ENCODE data around the gene NTN1.

The NTN1 gene

DNA sequence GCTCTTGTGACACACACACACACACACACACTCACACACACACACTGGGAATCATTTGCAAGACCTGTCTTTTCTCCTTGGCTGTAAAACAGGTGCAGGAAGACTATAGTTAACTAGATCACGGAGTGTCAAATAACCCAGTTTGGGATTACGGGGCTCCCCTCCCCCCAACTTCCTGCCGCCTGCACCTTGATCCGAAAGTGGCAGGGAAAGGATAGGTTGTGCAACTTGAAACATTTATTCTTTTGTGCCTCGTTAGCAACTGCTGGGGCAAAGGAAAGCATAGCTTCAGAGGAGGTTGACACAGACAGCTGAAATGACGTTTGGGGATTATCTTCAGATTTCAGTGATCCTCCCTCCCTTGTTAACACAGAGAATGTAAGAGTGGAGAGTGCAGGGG, 149.5 kb downstream of the NTN1 start:
- no peak for DNase-seq
- POLR2A ChIA-PET: no interaction called here
- Histone ChIP-seq H3K9me3 (ENCODE audit: control extremely low read depth in 1 of 5, control insufficient read depth in 4 of 5, insufficient read depth in 2 of 5, low read depth in 1 of 5, low read length in 4 of 5) (peaks cover 0 to 12% (median 2%) of the 10 kb centered on the region in 5 experiments), H3K27me3 (replicated peaks in 2 of 5; ENCODE audit: control insufficient read depth in 4 of 5, insufficient read depth in 5 of 5, low read length in 4 of 5) (peaks cover 0 to 1% (median 0%) of the 10 kb centered on the region in 5 experiments), H3K4me3 (ENCODE audit: control insufficient read depth in 1 of 7, extremely low read depth in 1 of 7, insufficient read depth in 4 of 7, low read depth in 2 of 7, low read length in 6 of 7) (no peak overlapping the region), H3K36me3 (ENCODE audit: control insufficient read depth in 4 of 4, insufficient read depth in 4 of 4, low read length in 3 of 4) (no peaks in the 10 kb centered on the region), H3K4me1 (ENCODE audit: control extremely low read depth in 1 of 4, control insufficient read depth in 4 of 4, insufficient read depth in 4 of 4, low read length in 3 of 4) (no peaks in the 10 kb centered on the region), H3K27ac (ENCODE audit: insufficient read depth in 1 of 2, low read depth in 1 of 2, low read length in 2 of 2, poor library complexity in 1 of 2, severe bottlenecking in 2 of 2) (no peak overlapping the region)
- WGBS (ENCODE audit: insufficient coverage): 92% methylated on average over 6 of the region's 6 CpGs
- CTCF ChIA-PET: no interaction called here

DNA sequence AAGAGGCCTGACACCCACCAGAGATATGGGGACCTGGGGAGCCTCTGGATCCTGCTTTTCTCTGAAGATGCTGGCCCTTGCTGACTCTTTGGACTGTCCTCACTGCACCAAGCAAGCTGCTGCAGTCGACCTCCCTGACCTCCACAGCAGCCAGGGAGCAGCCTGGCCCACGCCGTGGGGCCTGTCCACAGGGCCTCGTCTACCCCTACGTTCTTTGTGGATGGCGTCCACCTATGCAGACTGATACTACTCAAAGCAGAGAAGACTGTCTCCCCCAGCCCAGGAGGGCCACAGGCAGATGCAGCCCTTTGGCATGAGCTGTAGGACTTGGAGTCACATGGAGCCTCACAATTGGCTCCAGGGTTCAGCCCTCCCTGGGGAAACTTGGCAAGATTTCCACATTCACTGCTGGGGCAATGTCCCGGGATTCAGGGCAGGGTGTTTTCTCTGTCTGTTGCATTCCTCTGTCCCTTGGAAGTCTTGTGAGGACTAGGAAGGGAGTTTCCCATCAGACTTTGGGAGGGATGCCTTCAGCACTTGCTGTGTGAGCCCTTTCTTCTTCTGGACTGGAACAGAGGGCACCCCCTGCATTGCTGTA, 152.2 kb downstream of the NTN1 start:
- ChIA-PET CTCF (no interaction called here), POLR2A (no interaction called here)
- Histone ChIP-seq H3K27ac (ENCODE audit: insufficient read depth in 1 of 2, low read depth in 1 of 2, low read length in 2 of 2, poor library complexity in 1 of 2, severe bottlenecking in 2 of 2) (no peak overlapping the region), H3K4me1 (ENCODE audit: control extremely low read depth in 1 of 4, control insufficient read depth in 4 of 4, insufficient read depth in 4 of 4, low read length in 3 of 4) (no peaks in the 10 kb centered on the region), H3K27me3 (replicated peaks in 2 of 5; ENCODE audit: control insufficient read depth in 4 of 5, insufficient read depth in 5 of 5, low read length in 4 of 5) (peaks cover 0 to 1% (median 0%) of the 10 kb centered on the region in 5 experiments), H3K9me3 (ENCODE audit: control extremely low read depth in 1 of 5, control insufficient read depth in 4 of 5, insufficient read depth in 2 of 5, low read depth in 1 of 5, low read length in 4 of 5) (peaks cover 0 to 12% (median 2%) of the 10 kb centered on the region in 5 experiments), H3K36me3 (ENCODE audit: control insufficient read depth in 4 of 4, insufficient read depth in 4 of 4, low read length in 3 of 4) (no peaks in the 10 kb centered on the region), H3K4me3 (ENCODE audit: control insufficient read depth in 1 of 7, extremely low read depth in 1 of 7, insufficient read depth in 4 of 7, low read depth in 2 of 7, low read length in 6 of 7) (no peak overlapping the region)
- no peak for DNase-seq
- 93% methylated on average over 3 of the region's 7 CpGs for WGBS (ENCODE audit: insufficient coverage)

DNA sequence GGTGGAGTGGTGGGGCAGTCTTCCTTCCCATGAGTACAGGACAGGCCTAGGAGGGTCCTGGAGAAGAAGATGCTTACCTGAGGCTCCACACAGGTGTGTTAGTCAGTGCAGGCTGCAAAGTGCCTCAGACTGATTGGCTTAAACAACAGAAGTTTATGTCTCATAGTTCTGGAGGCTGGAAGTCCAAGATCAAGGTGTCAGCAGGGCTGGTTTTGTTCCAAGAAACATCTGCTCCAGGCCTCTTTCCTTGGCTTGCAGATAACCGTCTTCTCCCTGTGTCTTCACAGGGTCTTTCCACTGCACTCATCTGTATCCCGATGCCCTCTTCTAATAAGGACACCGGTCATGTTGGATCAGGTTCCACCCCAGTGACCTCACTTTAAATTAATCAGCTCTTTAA, 153.0 kb downstream of the NTN1 start:
- no peaks in the 10 kb centered on the region for H3K4me1 ChIP-seq (ENCODE audit: control extremely low read depth in 1 of 4, control insufficient read depth in 4 of 4, insufficient read depth in 4 of 4, low read length in 3 of 4)
- peaks cover 0 to 12% (median 2%) of the 10 kb centered on the region in 5 experiments for H3K9me3 ChIP-seq (ENCODE audit: control extremely low read depth in 1 of 5, control insufficient read depth in 4 of 5, insufficient read depth in 2 of 5, low read depth in 1 of 5, low read length in 4 of 5)
- CTCF ChIA-PET: no interaction called here
- POLR2A ChIA-PET: no interaction called here
- 100% methylated on average over 3 of the region's 3 CpGs for WGBS (ENCODE audit: insufficient coverage)
- H3K4me3 ChIP-seq (ENCODE audit: control insufficient read depth in 1 of 7, extremely low read depth in 1 of 7, insufficient read depth in 4 of 7, low read depth in 2 of 7, low read length in 6 of 7): no peak overlapping the region
- no peaks in the 10 kb centered on the region for H3K36me3 ChIP-seq (ENCODE audit: control insufficient read depth in 4 of 4, insufficient read depth in 4 of 4, low read length in 3 of 4)
- no peak overlapping the region for H3K27ac ChIP-seq (ENCODE audit: insufficient read depth in 1 of 2, low read depth in 1 of 2, low read length in 2 of 2, poor library complexity in 1 of 2, severe bottlenecking in 2 of 2)
- no peak for DNase-seq
- peaks cover 0 to 1% (median 0%) of the 10 kb centered on the region in 5 experiments for H3K27me3 ChIP-seq (replicated peaks in 2 of 5; ENCODE audit: control insufficient read depth in 4 of 5, insufficient read depth in 5 of 5, low read length in 4 of 5)

- no peak for DNase-seq
- Histone ChIP-seq H3K27me3 (replicated peaks in 2 of 5; ENCODE audit: control insufficient read depth in 4 of 5, insufficient read depth in 5 of 5, low read length in 4 of 5) (peaks cover 0 to 1% (median 0%) of the 10 kb centered on the region in 5 experiments), H3K36me3 (ENCODE audit: control insufficient read depth in 4 of 4, insufficient read depth in 4 of 4, low read length in 3 of 4) (no peaks in the 10 kb centered on the region), H3K27ac (ENCODE audit: insufficient read depth in 1 of 2, low read depth in 1 of 2, low read length in 2 of 2, poor library complexity in 1 of 2, severe bottlenecking in 2 of 2) (no peak overlapping the region), H3K4me3 (ENCODE audit: control insufficient read depth in 1 of 7, extremely low read depth in 1 of 7, insufficient read depth in 4 of 7, low read depth in 2 of 7, low read length in 6 of 7) (no peak overlapping the region), H3K4me1 (ENCODE audit: control extremely low read depth in 1 of 4, control insufficient read depth in 4 of 4, insufficient read depth in 4 of 4, low read length in 3 of 4) (no peaks in the 10 kb centered on the region), H3K9me3 (ENCODE audit: control extremely low read depth in 1 of 5, control insufficient read depth in 4 of 5, insufficient read depth in 2 of 5, low read depth in 1 of 5, low read length in 4 of 5) (peaks cover 0 to 12% (median 2%) of the 10 kb centered on the region in 5 experiments)
- 100% methylated on average over 6 of the region's 9 CpGs for WGBS (ENCODE audit: insufficient coverage)
- ChIA-PET POLR2A (no interaction called here), CTCF (no interaction called here)
Observed at GRCh38 chr17:9174779-9175574, 153.7 kb downstream of the NTN1 start.

DNA sequence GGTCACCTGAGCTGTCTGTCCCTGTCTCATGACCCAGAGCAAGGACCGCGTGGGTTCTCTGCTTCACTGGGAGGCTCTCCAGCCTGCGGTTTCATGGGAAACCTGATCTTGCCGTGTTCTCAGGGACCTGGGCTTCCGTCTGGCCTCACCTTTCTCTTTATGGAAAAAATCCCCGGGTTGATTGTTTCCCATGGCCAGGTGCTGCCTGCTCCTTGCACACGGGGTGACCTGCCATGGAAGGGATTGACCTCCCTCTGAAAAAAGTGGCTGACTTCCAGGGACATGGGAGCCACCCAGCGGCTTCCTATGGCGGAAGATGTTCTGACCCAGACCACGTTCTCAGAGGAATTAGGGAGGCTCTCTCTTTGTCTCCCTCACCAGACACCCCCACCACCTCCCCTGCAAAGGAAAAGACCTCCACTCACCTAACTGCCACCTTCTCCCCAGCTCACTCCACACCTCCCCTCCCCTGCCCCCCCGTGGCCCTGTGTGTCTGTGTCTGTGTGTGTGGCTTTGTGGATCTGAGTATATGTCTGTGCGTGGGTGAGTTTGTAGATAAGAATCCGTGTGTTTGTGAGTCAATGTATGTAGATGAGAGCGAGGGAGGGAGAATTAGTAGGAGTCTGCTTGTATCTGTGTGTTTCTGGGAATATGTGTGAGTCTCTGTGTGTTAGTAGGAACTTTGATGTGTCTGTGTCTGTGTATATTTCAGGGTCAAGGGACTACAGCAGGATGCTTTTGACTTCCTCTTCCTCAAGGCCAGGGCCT, 154.6 kb downstream of the NTN1 start:
- POLR2A ChIA-PET: no interaction called here
- H3K36me3 ChIP-seq (ENCODE audit: control insufficient read depth in 4 of 4, insufficient read depth in 4 of 4, low read length in 3 of 4): no peaks in the 10 kb centered on the region
- peaks cover 0 to under 1% (median 0%) of the 10 kb centered on the region in 5 experiments for H3K27me3 ChIP-seq (replicated peaks in 2 of 5; ENCODE audit: control insufficient read depth in 4 of 5, insufficient read depth in 5 of 5, low read length in 4 of 5)
- peaks cover 0 to 12% (median 2%) of the 10 kb centered on the region in 5 experiments for H3K9me3 ChIP-seq (ENCODE audit: control extremely low read depth in 1 of 5, control insufficient read depth in 4 of 5, insufficient read depth in 2 of 5, low read depth in 1 of 5, low read length in 4 of 5)
- no peak overlapping the region for H3K27ac ChIP-seq (ENCODE audit: insufficient read depth in 1 of 2, low read depth in 1 of 2, low read length in 2 of 2, poor library complexity in 1 of 2, severe bottlenecking in 2 of 2)
- WGBS (ENCODE audit: insufficient coverage): 92% methylated on average over 10 of the region's 14 CpGs
- H3K4me3 ChIP-seq (ENCODE audit: control insufficient read depth in 1 of 7, extremely low read depth in 1 of 7, insufficient read depth in 4 of 7, low read depth in 2 of 7, low read length in 6 of 7): no peak overlapping the region
- no peaks in the 10 kb centered on the region for H3K4me1 ChIP-seq (ENCODE audit: control extremely low read depth in 1 of 4, control insufficient read depth in 4 of 4, insufficient read depth in 4 of 4, low read length in 3 of 4)
- DNase-seq: no peak
- CTCF ChIA-PET: no interaction called here

DNA sequence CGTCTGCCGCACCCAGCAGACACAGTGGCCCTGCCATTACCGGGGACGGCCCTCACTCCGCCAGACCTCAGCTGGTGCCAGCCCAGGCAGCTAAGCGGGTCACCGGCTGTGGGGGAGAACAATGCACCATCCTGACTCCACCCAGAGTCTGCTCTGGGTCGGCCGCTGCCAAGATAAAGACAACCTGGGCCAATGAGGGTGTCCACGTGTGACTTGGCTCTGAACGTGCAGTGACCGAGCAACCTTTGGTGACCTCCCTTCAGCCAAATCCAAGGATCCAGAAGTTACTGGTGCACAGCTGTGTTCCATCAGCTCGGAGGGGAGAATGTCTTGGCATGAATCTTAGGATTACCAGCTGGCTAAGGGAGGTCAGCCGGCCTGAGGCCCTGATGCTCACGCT, 155.9 kb downstream of the NTN1 start:
- H3K4me3 ChIP-seq (ENCODE audit: control insufficient read depth in 1 of 7, extremely low read depth in 1 of 7, insufficient read depth in 4 of 7, low read depth in 2 of 7, low read length in 6 of 7): no peak overlapping the region
- 95% methylated on average over 15 of the region's 15 CpGs for WGBS (ENCODE audit: insufficient coverage)
- peaks cover 0 to 6% (median 0%) of the 10 kb centered on the region in 4 experiments for H3K4me1 ChIP-seq (ENCODE audit: control extremely low read depth in 1 of 4, control insufficient read depth in 4 of 4, insufficient read depth in 4 of 4, low read length in 3 of 4)
- no peak for DNase-seq
- H3K36me3 ChIP-seq (ENCODE audit: control insufficient read depth in 4 of 4, insufficient read depth in 4 of 4, low read length in 3 of 4): no peaks in the 10 kb centered on the region
- ChIA-PET CTCF (no interaction called here), POLR2A (no interaction called here)
- no peak overlapping the region for H3K27ac ChIP-seq (ENCODE audit: insufficient read depth in 1 of 2, low read depth in 1 of 2, low read length in 2 of 2, poor library complexity in 1 of 2, severe bottlenecking in 2 of 2)
- no peaks in the 10 kb centered on the region for H3K27me3 ChIP-seq (replicated peaks in 2 of 5; ENCODE audit: control insufficient read depth in 4 of 5, insufficient read depth in 5 of 5, low read length in 4 of 5)
- peaks cover 0 to 12% (median 2%) of the 10 kb centered on the region in 5 experiments for H3K9me3 ChIP-seq (ENCODE audit: control extremely low read depth in 1 of 5, control insufficient read depth in 4 of 5, insufficient read depth in 2 of 5, low read depth in 1 of 5, low read length in 4 of 5)

GRCh38 chr17:9178319-9178718, 157.0 kb downstream of the NTN1 start:
- 89% methylated on average over 9 of the region's 9 CpGs for WGBS (ENCODE audit: insufficient coverage)
- ChIA-PET POLR2A (no interaction called here), CTCF (no interaction called here)

More at GRCh38 chr17:9178319-9178718, 157.0 kb downstream of the NTN1 start:
- H3K36me3 ChIP-seq (ENCODE audit: control insufficient read depth in 4 of 4, insufficient read depth in 4 of 4, low read length in 3 of 4): no peaks in the 10 kb centered on the region
- H3K27ac ChIP-seq (ENCODE audit: insufficient read depth in 1 of 2, low read depth in 1 of 2, low read length in 2 of 2, poor library complexity in 1 of 2, severe bottlenecking in 2 of 2): no peak overlapping the region
- H3K9me3 ChIP-seq (ENCODE audit: control extremely low read depth in 1 of 5, control insufficient read depth in 4 of 5, insufficient read depth in 2 of 5, low read depth in 1 of 5, low read length in 4 of 5): peaks cover 0 to 12% (median 2%) of the 10 kb centered on the region in 5 experiments
- no peak overlapping the region for H3K4me3 ChIP-seq (ENCODE audit: control insufficient read depth in 1 of 7, extremely low read depth in 1 of 7, insufficient read depth in 4 of 7, low read depth in 2 of 7, low read length in 6 of 7)
- peaks cover 0 to 6% (median 0%) of the 10 kb centered on the region in 4 experiments for H3K4me1 ChIP-seq (ENCODE audit: control extremely low read depth in 1 of 4, control insufficient read depth in 4 of 4, insufficient read depth in 4 of 4, low read length in 3 of 4)
- DNase-seq: no peak
- H3K27me3 ChIP-seq (replicated peaks in 2 of 5; ENCODE audit: control insufficient read depth in 4 of 5, insufficient read depth in 5 of 5, low read length in 4 of 5): no peaks in the 10 kb centered on the region

Data from common myeloid progenitor, CD34-positive (primary cell).